SU-DHL-6 (cell line): ENCODE results near the gene PDE6H.

ENCODE experiments used
- H2AFZ ChIP-seq: fragments of 200-600 bp; sonication (generic); 2 replicates; pipeline ENCODE4 v1.6.1; 2014; ENCODE audit warnings: low read depth, mild to moderate bottlenecking, moderate library complexity, mixed read lengths, antibody characterized with exemption, low read length; ENCODE audit not compliant: severe bottlenecking
- H3F3A ChIP-seq: fragments of 200-600 bp; shearing (Covaris generic); 2 replicates; pipeline ENCODE4 v1.6.0; 2016; ENCODE audit warnings: antibody characterized with exemption, mild to moderate bottlenecking; ENCODE audit not compliant: insufficient read depth
- H3K27ac ChIP-seq: fragments of 200-600 bp; sonication (generic); 2 replicates; pipeline ENCODE4 v1.5.1; 2016; ENCODE audit warnings: low read depth, mild to moderate bottlenecking, low read length, moderate library complexity, mixed read lengths
- H3K27me3 ChIP-seq: fragments of 200-600 bp; sonication (generic), shearing (Covaris generic); 2 replicates; pipeline ENCODE4 v1.6.0; 2014; ENCODE audit warnings: mild to moderate bottlenecking, low read length
- H3K36me3 ChIP-seq: fragments of 200-600 bp; sonication (generic); 2 replicates; pipeline ENCODE4 v1.6.1; 2014; ENCODE audit warnings: mild to moderate bottlenecking, low read length, mixed read lengths
- H3K4me2 ChIP-seq: fragments of 300-600, 200-600 bp; shearing (Covaris generic), sonication (generic); 2 replicates; pipeline ENCODE4 v1.6.0; 2014; ENCODE audit warnings: low read length, low read depth, mild to moderate bottlenecking; ENCODE audit not compliant: poor library complexity, severe bottlenecking
- H3K4me3 ChIP-seq: fragments of 200-600 bp; sonication (generic); 2 replicates; pipeline ENCODE4 v1.5.1; 2014; ENCODE audit warnings: antibody characterized with exemption, low read length, mild to moderate bottlenecking, mixed read lengths; ENCODE audit not compliant: insufficient read depth, poor library complexity, severe bottlenecking
- H3K79me2 ChIP-seq: fragments of 200-600 bp; sonication (generic); 2 replicates; pipeline ENCODE4 v1.6.1; 2014; ENCODE audit warnings: mild to moderate bottlenecking, low read length, moderate library complexity; ENCODE audit not compliant: insufficient read depth
- H3K9ac ChIP-seq: fragments of 200-600 bp; sonication (generic); 2 replicates; pipeline ENCODE4 v1.7.0; 2014; ENCODE audit warnings: mild to moderate bottlenecking, low read length
- H3K9me2 ChIP-seq: fragments of 200-600 bp; sonication (generic); replicated peaks from 2 replicates; pipeline ENCODE4 v1.6.1; 2014; ENCODE audit warnings: low read length; ENCODE audit not compliant: insufficient read depth
- H3K9me3 ChIP-seq: fragments of 200-600 bp; sonication (generic); 2 replicates; pipeline ENCODE4 v1.6.1; 2014; ENCODE audit warnings: low read length, mixed read lengths; ENCODE audit not compliant: insufficient read depth
- H4K20me1 ChIP-seq: fragments of 200-600 bp; sonication (generic); 2 replicates; pipeline ENCODE4 v1.6.1; 2014; ENCODE audit warnings: low read depth, mild to moderate bottlenecking, antibody characterized with exemption, low read length, moderate library complexity, mixed read lengths
- EZH2phosphoT487 ChIP-seq: fragments of 200-600 bp; sonication (generic), shearing (Covaris generic); conservative IDR thresholded peaks from 2 replicates; pipeline ENCODE4 v1.6.1; 2018; ENCODE audit warnings: mild to moderate bottlenecking, antibody characterized with exemption, low read length, moderate library complexity, mixed read lengths
- TF ChIP-seq, protein P1 (sequence below): fragments of 200-600 bp; sonication (generic); IDR thresholded peaks from one replicate; pipeline ENCODE4 v1.5.1; 2017; ENCODE audit warnings: antibody characterized with exemption, mild to moderate bottlenecking, low read length, moderate library complexity; ENCODE audit not compliant: insufficient read depth, poor library complexity, severe bottlenecking

The PDE6H gene

GRCh38 chr12:14974633-14975032, 1.8 kb downstream of the PDE6H start:
- Histone ChIP-seq H3K4me3 (no peak overlapping the region), H3K36me3 (no peaks in the 10 kb centered on the region), H3K4me2 (no peak overlapping the region), H3K27ac (no peak overlapping the region), H2AFZ (no peak overlapping the region), H3K27me3 (no peaks in the 10 kb centered on the region), H3K9me3 (no peaks in the 10 kb centered on the region), H3K9ac (no peak overlapping the region), H3F3A (no peaks in the 10 kb centered on the region), H4K20me1 (no peaks in the 10 kb centered on the region), H3K9me2 (no peaks in the 10 kb centered on the region), H3K79me2 (no peaks in the 10 kb centered on the region)
- TF ChIP-seq EZH2phosphoT487: no peak
- TF ChIP-seq, protein P1, sequence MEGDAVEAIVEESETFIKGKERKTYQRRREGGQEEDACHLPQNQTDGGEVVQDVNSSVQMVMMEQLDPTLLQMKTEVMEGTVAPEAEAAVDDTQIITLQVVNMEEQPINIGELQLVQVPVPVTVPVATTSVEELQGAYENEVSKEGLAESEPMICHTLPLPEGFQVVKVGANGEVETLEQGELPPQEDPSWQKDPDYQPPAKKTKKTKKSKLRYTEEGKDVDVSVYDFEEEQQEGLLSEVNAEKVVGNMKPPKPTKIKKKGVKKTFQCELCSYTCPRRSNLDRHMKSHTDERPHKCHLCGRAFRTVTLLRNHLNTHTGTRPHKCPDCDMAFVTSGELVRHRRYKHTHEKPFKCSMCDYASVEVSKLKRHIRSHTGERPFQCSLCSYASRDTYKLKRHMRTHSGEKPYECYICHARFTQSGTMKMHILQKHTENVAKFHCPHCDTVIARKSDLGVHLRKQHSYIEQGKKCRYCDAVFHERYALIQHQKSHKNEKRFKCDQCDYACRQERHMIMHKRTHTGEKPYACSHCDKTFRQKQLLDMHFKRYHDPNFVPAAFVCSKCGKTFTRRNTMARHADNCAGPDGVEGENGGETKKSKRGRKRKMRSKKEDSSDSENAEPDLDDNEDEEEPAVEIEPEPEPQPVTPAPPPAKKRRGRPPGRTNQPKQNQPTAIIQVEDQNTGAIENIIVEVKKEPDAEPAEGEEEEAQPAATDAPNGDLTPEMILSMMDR: no peak

DNA sequence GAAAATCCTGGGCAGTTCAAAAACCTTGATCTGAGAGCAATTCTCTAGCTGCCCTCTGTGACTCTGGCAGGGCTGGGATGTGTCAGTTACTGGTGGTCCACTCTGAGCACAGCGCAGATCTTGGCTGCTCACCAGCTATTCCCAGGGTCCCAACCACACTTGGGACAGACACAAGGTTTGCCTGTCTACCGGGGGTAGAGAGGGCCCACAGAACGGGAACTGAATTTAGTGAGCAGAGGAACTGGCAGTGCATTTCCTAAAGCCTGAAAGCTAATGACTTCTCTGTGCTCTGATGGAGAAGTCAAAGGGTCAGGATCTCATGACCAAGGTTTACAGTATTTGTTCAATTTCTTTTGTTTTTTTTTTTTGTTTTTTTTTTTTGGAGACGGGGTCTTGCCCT, 2.6 kb downstream of the PDE6H start:
- H3K79me2 ChIP-seq: no peaks in the 10 kb centered on the region
- no peaks in the 10 kb centered on the region for H3K9me3 ChIP-seq
- no peak overlapping the region for H3K9ac ChIP-seq
- TF ChIP-seq EZH2phosphoT487: no peak
- TF ChIP-seq, protein P1: no peak
- H2AFZ ChIP-seq: no peak overlapping the region
- H3K4me3 ChIP-seq: no peak overlapping the region
- no peaks in the 10 kb centered on the region for H4K20me1 ChIP-seq
- no peaks in the 10 kb centered on the region for H3K9me2 ChIP-seq
- no peak overlapping the region for H3K4me2 ChIP-seq
- H3K36me3 ChIP-seq: no peaks in the 10 kb centered on the region
- H3F3A ChIP-seq: no peaks in the 10 kb centered on the region
- no peak overlapping the region for H3K27ac ChIP-seq
- H3K27me3 ChIP-seq: no peaks in the 10 kb centered on the region

- H3K36me3 ChIP-seq: no peaks in the 10 kb centered on the region
- no peaks in the 10 kb centered on the region for H3K79me2 ChIP-seq
- no peaks in the 10 kb centered on the region for H3K9me2 ChIP-seq
- no peak overlapping the region for H3K4me2 ChIP-seq
- H4K20me1 ChIP-seq: no peaks in the 10 kb centered on the region
- H3K9me3 ChIP-seq: no peaks in the 10 kb centered on the region
- no peaks in the 10 kb centered on the region for H3K27me3 ChIP-seq
- no peak overlapping the region for H3K9ac ChIP-seq
- H2AFZ ChIP-seq: no peak overlapping the region
- TF ChIP-seq EZH2phosphoT487: no peak
- TF ChIP-seq, protein P1: no peak
- no peaks in the 10 kb centered on the region for H3F3A ChIP-seq
- no peak overlapping the region for H3K27ac ChIP-seq
- no peak overlapping the region for H3K4me3 ChIP-seq
Measured at GRCh38 chr12:14976658-14977057, 3.8 kb downstream of the PDE6H start.
